Measurements from ENCODE around the gene POLDIP2. TPM values are rescaled to one million over a fixed set of nuclear protein-coding genes. Genes with fewer than 3 reads are reported as not detected.

Gene POLDIP2
- total and polyA plus RNA-seq, 2 of the 4 experiments (the other 2 are of a cell fraction): 66.7 to 77.8 TPM

- Histone ChIP-seq H2AFZ (replicated peaks; ENCODE audit: low read length, poor library complexity) (no peak overlapping the region), H2AK9ac (replicated peaks; ENCODE audit: low read depth, low read length, poor library complexity) (no peak overlapping the region), H3K23ac (ENCODE audit: low read depth, low read length) (no peak overlapping the region), H3K4ac (ENCODE audit: low read depth, low read length) (no peak overlapping the region), H2BK20ac (ENCODE audit: low read depth, low read length) (no peak overlapping the region), H4K20me1 (ENCODE audit: insufficient read depth, low read length) (peaks cover 26% of the 10 kb centered on the region), H3K4me3 (ENCODE audit: insufficient read depth, low read depth, low read length) (no peak overlapping the region), H4K5ac (ENCODE audit: low read depth, low read length) (no peak overlapping the region), H2BK15ac (ENCODE audit: low read depth, low read length) (no peak overlapping the region), H3K56ac (ENCODE audit: extremely low read depth, insufficient read depth, low read length) (no peak overlapping the region), H3K79me1 (ENCODE audit: low read depth in 1 of 2, low read length in 2 of 2) (peaks cover 25 to 85% of the 10 kb centered on the region in 2 experiments), H2BK5ac (ENCODE audit: low read depth, low read length, poor library complexity, severe bottlenecking) (no peak overlapping the region), H3K4me1 (ENCODE audit: control insufficient read depth, insufficient read depth, low read length) (peaks cover 16% of the 10 kb centered on the region), H3K27ac (ENCODE audit: insufficient read depth, low read length) (no peak overlapping the region), H3K9ac (ENCODE audit: low read depth, low read length) (no peak overlapping the region), H4K91ac (ENCODE audit: insufficient read depth, low read depth, low read length) (no peak overlapping the region), H3K4me2 (ENCODE audit: low read depth, low read length) (no peak overlapping the region), H3K36me3 (ENCODE audit: control insufficient read depth, insufficient read depth, low read length) (peaks cover 79% of the 10 kb centered on the region), H3K9me3 (ENCODE audit: control insufficient read depth, insufficient read depth, low read length) (no peaks in the 10 kb centered on the region), H3K9me1 (ENCODE audit: insufficient read depth, low read length) (peaks cover 16% of the 10 kb centered on the region; the same call in 1 of the 2 replicates), H3K27me3 (ENCODE audit: control insufficient read depth, insufficient read depth, low read length) (no peaks in the 10 kb centered on the region), H2AK5ac (ENCODE audit: low read depth, low read length) (no peak overlapping the region), H3K14ac (replicated peaks; ENCODE audit: low read depth, low read length) (no peak overlapping the region), H3K18ac (ENCODE audit: low read depth, low read length) (no peak overlapping the region), H4K8ac (ENCODE audit: low read depth in 2 of 2, low read length in 2 of 2) (no peak overlapping the region), H2BK120ac (ENCODE audit: low read depth, low read length) (no peak overlapping the region)
- ChIA-PET CTCF (no interaction called here), POLR2A (ENCODE audit: unreplicated experiment) (no interaction called here)
- in situ Hi-C loops (cut with MboI; ENCODE audit: low sequenced_read_pairs) (loop anchor here (25.0 kb wide), 1 partner anchor 806 kb away; no protein-coding TSS in a partner anchor), intact Hi-C loops (cut with micrococcal nuclease) (no loop called here), dilution Hi-C loops (cut with HindIII; ENCODE audit: low sequenced_read_pairs, unreplicated experiment) (no loop called here)
- DNase-seq: no peak
- no TSS peak for BruUV-seq (replicated peaks)
- WGBS, 2 experiments (ENCODE audit: extremely low coverage in 2 of 2, insufficient read length in 1 of 2): 81% methylated on average over 5 of the region's 10 CpGs; no CpG with 5 or more reads in 1 of the 2 experiments
- no peak for ATAC-seq (ENCODE audit: low read depth)
- TF ChIP-seq RAD21 (IDR thresholded peaks at IDR 0.05; ENCODE audit: low read length) (no peak), CHD1 (IDR thresholded peaks at IDR 0.05; ENCODE audit: low read depth, low read length) (no peak), NFE2L2 (IDR thresholded peaks at IDR 0.05; ENCODE audit: low read depth, low read length) (no peak), BHLHE40 (IDR thresholded peaks at IDR 0.05; ENCODE audit: low read depth, low read length) (no peak), FOS (IDR thresholded peaks at IDR 0.05; ENCODE audit: low read depth, low read length) (no peak), CEBPB (IDR thresholded peaks at IDR 0.05; ENCODE audit: low read depth, low read length) (no peak), POLR2A (IDR thresholded peaks at IDR 0.05; ENCODE audit: low read depth, low read length) (no peak), RFX5 (IDR thresholded peaks at IDR 0.05; ENCODE audit: low read depth, low read length) (no peak), MAFK (IDR thresholded peaks at IDR 0.05; ENCODE audit: low read depth, low read length) (no peak), SMC3 (IDR thresholded peaks at IDR 0.05; ENCODE audit: low read depth, low read length) (no peak)
Measured at GRCh38 chr17:28343491-28343932, 13.8 kb downstream of the POLDIP2 start.

All from IMR-90 (cell line).